ENCODE data around the gene AHI1.

DNA sequence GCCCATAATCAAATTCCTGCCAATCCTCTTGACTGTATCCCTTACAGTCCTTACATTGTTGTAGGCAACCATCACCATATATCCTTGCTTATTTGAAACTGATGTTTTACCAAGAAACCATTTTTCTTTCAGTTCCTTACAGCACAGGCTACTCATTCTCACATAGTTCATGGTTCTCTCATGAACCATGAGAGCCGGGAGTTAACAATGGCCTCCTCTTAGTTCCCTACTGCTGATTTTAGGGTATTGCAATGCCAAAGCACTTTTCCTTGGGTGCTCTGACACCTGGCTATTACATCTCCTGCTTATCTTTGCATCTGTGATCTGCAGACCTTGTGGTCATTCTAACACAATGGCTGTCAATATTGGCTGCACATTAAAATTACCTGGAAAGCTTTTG is 183.0 kb downstream of the AHI1 start:
- TF ChIP-seq BRD4 (CRISPR knock-in tag; IDR thresholded peaks at IDR 0.05) (no peak), MEIS2 (CRISPR knock-in tag; IDR thresholded peaks at IDR 0.05) (no peak), NR2C2 (CRISPR knock-in tag; IDR thresholded peaks at IDR 0.05; ENCODE audit: borderline replicate concordance) (no peak)
